ENCODE data around the gene GALNT9. TPM values are rescaled to one million over a fixed set of nuclear protein-coding genes. Genes with fewer than 3 reads are reported as not detected.
A peak's percentile ranks its signal among the peaks of the same experiment; 100 is the strongest.

GALNT9 gene
- total RNA-seq, 1 donor from 2014 or later = 2.1 TPM

- no peaks in the 10 kb centered on the region for H3K27me3 ChIP-seq (ENCODE audit: insufficient read depth, low read length)
- no peak overlapping the region for H3K27ac ChIP-seq (ENCODE audit: low read depth, low read length)
- no peaks in the 10 kb centered on the region for H3K4me1 Mint-ChIP-seq (ENCODE audit: low read depth, unreplicated experiment)
- TF ChIP-seq EZH2 (IDR thresholded peaks at IDR 0.05; ENCODE audit: insufficient read depth, low read length) (no peak), CTCF (IDR thresholded peaks at IDR 0.05; ENCODE audit: insufficient read depth, low read depth, low read length) (no peak)
- H3K27ac Mint-ChIP-seq (ENCODE audit: unreplicated experiment) = no peak overlapping the region
- peaks cover 2% of the 10 kb centered on the region for H3K9me3 Mint-ChIP-seq (ENCODE audit: unreplicated experiment)
- H3K4me1 ChIP-seq (ENCODE audit: insufficient read depth, low read length) = peaks cover 6% of the 10 kb centered on the region
- no peak overlapping the region for H2AFZ ChIP-seq (ENCODE audit: low read depth, low read length)
- no peaks in the 10 kb centered on the region for H3K79me2 ChIP-seq (ENCODE audit: insufficient read depth, low read length)
- H3K4me2 ChIP-seq (ENCODE audit: low read length) = no peak overlapping the region
- peaks cover 3% of the 10 kb centered on the region for H3K36me3 Mint-ChIP-seq (ENCODE audit: low read depth, unreplicated experiment)
- no peak overlapping the region for H3K9ac ChIP-seq (ENCODE audit: low read length)
- H3K4me3 ChIP-seq (ENCODE audit: insufficient read depth, low read depth, low read length) = no peak overlapping the region
- DNase-seq (ENCODE audit: low read depth) (no peak), FAIRE-seq (no peak)
- peaks cover 6% of the 10 kb centered on the region for H3K27me3 Mint-ChIP-seq (ENCODE audit: low read depth, unreplicated experiment)
- no peak overlapping the region for H3K4me3 Mint-ChIP-seq (ENCODE audit: unreplicated experiment)
- H3K9me3 ChIP-seq (ENCODE audit: insufficient read depth, low read depth, low read length) = peaks cover 27% of the 10 kb centered on the region
- H4K20me1 ChIP-seq (ENCODE audit: insufficient read depth, low read length) = peaks cover 68% of the 10 kb centered on the region
- H3K36me3 ChIP-seq (ENCODE audit: insufficient read depth, low read length) = peaks cover 15% of the 10 kb centered on the region
Measured at GRCh38 chr12:132157733-132158409, 171.5 kb downstream of the GALNT9 start.

- H3K36me3 Mint-ChIP-seq (ENCODE audit: low read depth, unreplicated experiment) = peaks cover 3% of the 10 kb centered on the region
- H3K79me2 ChIP-seq (ENCODE audit: insufficient read depth, low read length) = no peaks in the 10 kb centered on the region
- H3K27me3 ChIP-seq (ENCODE audit: insufficient read depth, low read length) = no peaks in the 10 kb centered on the region
- H4K20me1 ChIP-seq (ENCODE audit: insufficient read depth, low read length) = peaks cover 66% of the 10 kb centered on the region
- no peak overlapping the region for H3K9ac ChIP-seq (ENCODE audit: low read length)
- peaks cover 2% of the 10 kb centered on the region for H3K9me3 Mint-ChIP-seq (ENCODE audit: unreplicated experiment)
- H3K27ac Mint-ChIP-seq (ENCODE audit: unreplicated experiment) = no peak overlapping the region
- no peak overlapping the region for H3K4me2 ChIP-seq (ENCODE audit: low read length)
- H3K36me3 ChIP-seq (ENCODE audit: insufficient read depth, low read length) = peaks cover 15% of the 10 kb centered on the region
- H3K4me3 Mint-ChIP-seq (ENCODE audit: unreplicated experiment) = no peak overlapping the region
- H3K4me1 ChIP-seq (ENCODE audit: insufficient read depth, low read length) = no peaks in the 10 kb centered on the region
- no peak overlapping the region for H3K4me3 ChIP-seq (ENCODE audit: insufficient read depth, low read depth, low read length)
- H3K4me1 Mint-ChIP-seq (ENCODE audit: low read depth, unreplicated experiment) = no peaks in the 10 kb centered on the region
- H3K27ac ChIP-seq (ENCODE audit: low read depth, low read length) = no peak overlapping the region
- peaks cover 27% of the 10 kb centered on the region for H3K9me3 ChIP-seq (ENCODE audit: insufficient read depth, low read depth, low read length)
- FAIRE-seq (peak; percentile 41), DNase-seq (ENCODE audit: low read depth) (no peak)
- peaks cover 4% of the 10 kb centered on the region for H3K27me3 Mint-ChIP-seq (ENCODE audit: low read depth, unreplicated experiment)
- no peak for TF ChIP-seq EZH2 (IDR thresholded peaks at IDR 0.05; ENCODE audit: insufficient read depth, low read length)
- no peak overlapping the region for H2AFZ ChIP-seq (ENCODE audit: low read depth, low read length)
Measured at GRCh38 chr12:132156573-132157325, 172.6 kb downstream of the GALNT9 start.

GRCh38 chr12:132155771-132156572 lies 173.4 kb downstream of the GALNT9 start:
- Histone ChIP-seq H3K27ac (ENCODE audit: low read depth, low read length) (no peak overlapping the region), H3K9ac (ENCODE audit: low read length) (no peak overlapping the region), H3K36me3 (ENCODE audit: insufficient read depth, low read length) (peaks cover 15% of the 10 kb centered on the region), H3K27me3 (ENCODE audit: insufficient read depth, low read length) (no peaks in the 10 kb centered on the region), H3K4me3 (ENCODE audit: insufficient read depth, low read depth, low read length) (no peak overlapping the region), H4K20me1 (ENCODE audit: insufficient read depth, low read length) (peaks cover 58% of the 10 kb centered on the region), H3K4me1 (ENCODE audit: insufficient read depth, low read length) (no peaks in the 10 kb centered on the region), H3K4me2 (ENCODE audit: low read length) (no peak overlapping the region), H3K9me3 (ENCODE audit: insufficient read depth, low read depth, low read length) (peaks cover 27% of the 10 kb centered on the region), H3K79me2 (ENCODE audit: insufficient read depth, low read length) (no peaks in the 10 kb centered on the region), H2AFZ (ENCODE audit: low read depth, low read length) (no peak overlapping the region)
- Mint-ChIP-seq H3K4me3 (ENCODE audit: unreplicated experiment) (no peak overlapping the region), H3K27ac (ENCODE audit: unreplicated experiment) (no peak overlapping the region), H3K9me3 (ENCODE audit: unreplicated experiment) (peaks cover 2% of the 10 kb centered on the region), H3K4me1 (ENCODE audit: low read depth, unreplicated experiment) (no peaks in the 10 kb centered on the region), H3K27me3 (ENCODE audit: low read depth, unreplicated experiment) (peaks cover 3% of the 10 kb centered on the region), H3K36me3 (ENCODE audit: low read depth, unreplicated experiment) (peaks cover 3% of the 10 kb centered on the region)
- DNase-seq (ENCODE audit: low read depth) (no peak), FAIRE-seq (no peak)
- no peak for TF ChIP-seq EZH2 (IDR thresholded peaks at IDR 0.05; ENCODE audit: insufficient read depth, low read length)
- no peak for TF ChIP-seq CTCF (IDR thresholded peaks at IDR 0.05; ENCODE audit: insufficient read depth, low read depth, low read length)

All from astrocyte (in vitro differentiated cells and primary cell).